Transverse colon (tissue), 4 donors: ENCODE data around the gene CRKL.

Experiments
- POLR2AphosphoS5 ChIP-seq, 3 donors: sonication (generic); formaldehyde crosslinking; IDR thresholded peaks; one replicate each; pipeline ENCODE4 v1.6.1; 2016; ENCODE audit warnings: antibody characterized with exemption in 3 of 3
- TF ChIP-seq, protein P1 (sequence below), 5 experiments: fragments of 200-600 bp in 3 of 5; fragments of 450-650 bp in 2 of 5; sonication (generic) in 3 of 5; IDR thresholded peaks; 1 replicate in 2 of 5; 2 replicates in 3 of 5; pipeline ENCODE4 v1.5.1; 2016 to 2017; ENCODE audit warnings: antibody characterized with exemption in 5 of 5, inconsistent platforms in 3 of 5, mild to moderate bottlenecking in 2 of 5, moderate library complexity in 1 of 5

DNA sequence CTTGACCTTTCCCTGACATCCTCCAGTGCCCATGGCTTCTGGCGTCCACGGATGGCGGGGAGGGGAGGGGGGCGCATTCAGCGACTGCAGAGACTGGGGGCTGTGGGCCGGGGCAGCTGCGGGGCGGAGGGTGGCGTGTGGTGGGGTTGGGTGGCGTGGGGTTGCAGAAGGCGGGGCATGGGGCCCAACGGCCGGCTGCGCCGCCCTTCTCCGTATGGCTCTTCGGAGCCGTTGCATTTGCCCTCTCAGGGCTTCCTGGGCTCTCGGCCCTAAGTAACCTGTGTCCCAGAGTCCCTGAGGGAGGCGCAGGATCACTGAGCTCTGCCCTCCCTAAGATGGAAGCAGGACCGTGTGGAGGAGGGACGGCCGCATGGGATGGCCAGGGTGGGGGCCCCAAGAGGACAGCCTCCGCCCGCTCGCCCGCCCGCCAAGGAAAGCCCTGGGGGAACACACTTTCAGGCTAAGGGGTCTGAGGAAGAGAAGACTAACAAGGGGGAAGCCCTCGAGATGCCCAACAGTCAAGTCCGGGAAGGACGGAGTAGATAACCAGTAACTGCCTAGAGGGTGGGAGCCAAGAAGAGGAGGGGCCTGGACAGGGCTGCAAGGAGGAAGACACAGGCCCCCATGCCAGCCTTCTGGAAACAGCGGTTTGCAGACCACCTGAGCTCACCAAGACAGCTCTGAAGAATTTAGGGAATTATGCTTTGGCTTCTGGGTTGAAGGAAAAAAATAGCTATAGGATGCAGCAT, 40.6 kb downstream of the CRKL start:
- TF ChIP-seq, protein P1, sequence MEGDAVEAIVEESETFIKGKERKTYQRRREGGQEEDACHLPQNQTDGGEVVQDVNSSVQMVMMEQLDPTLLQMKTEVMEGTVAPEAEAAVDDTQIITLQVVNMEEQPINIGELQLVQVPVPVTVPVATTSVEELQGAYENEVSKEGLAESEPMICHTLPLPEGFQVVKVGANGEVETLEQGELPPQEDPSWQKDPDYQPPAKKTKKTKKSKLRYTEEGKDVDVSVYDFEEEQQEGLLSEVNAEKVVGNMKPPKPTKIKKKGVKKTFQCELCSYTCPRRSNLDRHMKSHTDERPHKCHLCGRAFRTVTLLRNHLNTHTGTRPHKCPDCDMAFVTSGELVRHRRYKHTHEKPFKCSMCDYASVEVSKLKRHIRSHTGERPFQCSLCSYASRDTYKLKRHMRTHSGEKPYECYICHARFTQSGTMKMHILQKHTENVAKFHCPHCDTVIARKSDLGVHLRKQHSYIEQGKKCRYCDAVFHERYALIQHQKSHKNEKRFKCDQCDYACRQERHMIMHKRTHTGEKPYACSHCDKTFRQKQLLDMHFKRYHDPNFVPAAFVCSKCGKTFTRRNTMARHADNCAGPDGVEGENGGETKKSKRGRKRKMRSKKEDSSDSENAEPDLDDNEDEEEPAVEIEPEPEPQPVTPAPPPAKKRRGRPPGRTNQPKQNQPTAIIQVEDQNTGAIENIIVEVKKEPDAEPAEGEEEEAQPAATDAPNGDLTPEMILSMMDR (IDR thresholded peaks at IDR 0.05), result no peak
- peak in 2 of 3 donors; percentile 66 to 69 for TF ChIP-seq POLR2AphosphoS5 (IDR thresholded peaks at IDR 0.05)
